HG03439 (cell line): ENCODE data around the gene JAG1.

Experiments used
- ATAC-seq: cut with Tn5 transposase; IDR thresholded peaks from one replicate; pipeline ENCODE4 v1.9.1; 2021; ENCODE audit warnings: mild to moderate bottlenecking, moderate library complexity; ENCODE audit not compliant: unreplicated experiment

The JAG1 gene

DNA sequence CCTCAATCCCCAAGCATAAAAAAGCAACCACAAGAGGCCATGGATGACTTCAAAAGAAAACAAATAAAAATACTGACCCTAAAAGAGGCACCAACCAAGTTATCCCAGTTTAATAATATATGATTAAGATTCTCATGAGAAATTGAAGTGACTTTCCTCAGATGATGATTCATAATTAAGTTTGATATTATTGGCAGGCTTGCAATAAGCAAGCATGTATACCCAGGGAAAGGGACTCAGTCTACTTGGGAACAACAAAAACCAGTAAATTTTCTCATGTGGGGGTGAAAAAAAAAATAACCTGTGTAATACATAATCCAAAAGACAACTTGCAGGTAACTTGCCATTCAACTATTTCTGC is 19.6 kb downstream of the JAG1 start:
- ATAC-seq, result no peak

- no peak for ATAC-seq
Measured at GRCh38 chr20:10653599-10654249, 20.1 kb downstream of the JAG1 start.

GRCh38 chr20:10652660-10653261 is 21.0 kb downstream of the JAG1 start:
- ATAC-seq, result no peak

DNA sequence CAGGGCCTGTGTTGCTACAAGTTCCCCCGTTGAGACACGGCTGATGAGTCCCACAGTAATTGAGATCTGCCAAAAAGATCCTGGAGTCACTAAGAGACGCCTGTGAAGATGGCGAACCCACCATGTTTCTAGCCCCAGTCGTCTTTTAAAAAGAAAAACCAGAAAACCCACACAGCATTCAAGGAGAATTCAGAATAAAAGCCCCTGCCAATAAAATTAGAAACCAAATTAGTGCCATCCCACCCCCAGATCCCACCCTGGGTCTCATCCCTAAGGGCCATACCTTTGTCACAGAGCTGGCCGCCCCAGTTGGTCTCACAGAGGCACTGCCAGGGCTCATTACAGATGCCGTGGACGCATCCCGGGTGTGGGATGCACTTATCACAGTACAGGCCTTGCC is 21.6 kb downstream of the JAG1 start:
- no peak for ATAC-seq

- no peak for ATAC-seq
Measured at GRCh38 chr20:10651227-10651990, 22.4 kb downstream of the JAG1 start.

DNA sequence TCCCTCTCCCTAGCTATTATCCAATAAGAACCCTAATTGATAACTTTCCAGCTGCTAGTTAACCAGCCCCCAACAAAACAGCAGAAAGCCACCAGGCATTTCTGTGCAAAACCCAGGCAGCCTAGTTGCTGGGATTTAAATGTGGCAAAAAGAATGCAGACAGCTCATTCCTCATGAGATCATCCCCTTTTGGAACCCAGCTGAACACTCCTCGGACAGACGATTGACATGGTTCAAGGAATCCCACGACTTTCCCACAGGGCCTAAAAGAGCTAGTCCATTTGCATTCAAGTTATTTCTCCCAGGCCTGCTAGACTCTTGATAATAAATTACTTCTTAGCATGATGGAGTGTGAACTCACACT is 24.0 kb downstream of the JAG1 start:
- no peak for ATAC-seq

GRCh38 chr20:10649080-10649796 is 24.6 kb downstream of the JAG1 start:
- ATAC-seq, result no peak

DNA sequence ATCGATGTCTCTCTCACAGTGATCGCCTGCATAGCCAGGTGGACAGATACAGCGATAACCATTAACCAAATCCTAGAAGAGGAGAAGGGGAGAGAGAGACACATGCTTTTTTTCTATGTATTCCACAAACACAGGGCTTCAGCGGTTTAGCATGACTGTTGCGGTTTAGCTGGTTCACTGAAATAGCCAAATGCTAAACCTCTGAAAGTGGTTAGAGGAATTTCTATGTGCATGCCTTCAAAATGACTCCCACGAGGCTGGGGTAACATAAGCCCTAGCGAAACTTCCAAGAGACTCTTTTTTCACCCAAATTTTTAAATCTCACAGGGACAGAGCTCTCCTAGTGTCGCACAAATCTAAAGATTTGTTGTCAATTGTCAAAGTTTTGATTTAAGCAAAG is 25.1 kb downstream of the JAG1 start:
- no peak for ATAC-seq

DNA sequence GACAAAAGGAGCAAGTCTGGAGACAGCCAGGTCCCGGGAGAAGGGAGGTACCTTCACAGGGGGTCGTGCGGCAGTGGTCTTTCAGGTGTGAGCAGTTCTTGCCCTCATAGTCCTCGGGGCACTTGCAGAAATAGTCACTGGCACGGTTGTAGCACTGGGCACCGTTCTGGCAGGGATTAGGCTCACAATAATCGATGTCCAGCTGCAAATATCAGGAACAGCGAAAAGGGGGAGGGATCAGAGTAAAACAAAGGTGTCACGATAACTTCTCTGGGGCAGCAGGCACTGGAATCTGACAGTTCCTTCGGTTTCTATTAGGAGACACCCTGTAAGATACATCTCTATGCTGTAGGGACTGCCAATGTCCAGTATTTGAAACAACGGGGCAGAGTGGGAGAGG is 25.9 kb downstream of the JAG1 start:
- ATAC-seq, result no peak

DNA sequence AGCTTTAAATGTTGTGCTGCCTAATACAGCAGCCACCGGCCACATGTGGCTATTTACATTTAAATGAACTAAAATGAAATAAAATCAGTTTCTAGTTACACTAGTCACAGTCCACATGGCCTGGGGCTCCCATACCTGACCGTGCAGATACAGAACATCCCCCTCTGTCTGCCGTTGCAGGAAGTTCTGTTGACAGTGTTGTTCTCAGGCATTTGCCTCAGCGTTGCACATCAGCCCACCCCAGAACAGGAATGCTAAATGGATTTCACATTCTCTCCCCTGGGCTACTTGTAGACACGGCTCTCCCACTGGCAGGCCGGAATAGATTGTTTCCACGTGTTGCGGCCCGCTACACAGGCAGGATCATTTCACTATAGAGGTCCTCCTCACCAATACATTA is 26.3 kb downstream of the JAG1 start:
- ATAC-seq, result no peak

- no peak for ATAC-seq
Measured at GRCh38 chr20:10646886-10647420, 26.8 kb downstream of the JAG1 start.

DNA sequence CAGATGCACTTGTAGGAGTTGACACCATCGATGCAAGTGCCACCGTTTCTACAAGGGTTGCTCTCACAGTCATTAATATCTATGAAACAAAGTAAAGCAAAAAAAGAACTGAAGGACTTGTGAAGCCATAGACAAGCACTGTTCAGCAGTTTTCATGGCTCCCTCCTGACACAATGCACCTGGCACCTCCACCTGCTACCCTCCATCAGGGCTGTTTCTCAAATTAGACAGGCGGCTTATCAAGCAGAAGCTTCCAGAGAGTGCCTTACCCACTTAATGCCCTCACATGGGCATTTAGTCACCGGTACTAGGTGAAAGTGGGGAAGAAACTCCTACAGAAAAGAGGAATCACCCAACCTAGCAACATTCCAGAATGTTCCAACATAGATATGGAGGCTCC is 27.8 kb downstream of the JAG1 start:
- ATAC-seq, result no peak

GRCh38 chr20:10645205-10645570 is 28.6 kb downstream of the JAG1 start:
- ATAC-seq, result no peak

GRCh38 chr20:10644458-10645204 is 29.2 kb downstream of the JAG1 start:
- no peak for ATAC-seq

GRCh38 chr20:10643560-10643873 is 30.3 kb downstream of the JAG1 start:
- ATAC-seq, result no peak

DNA sequence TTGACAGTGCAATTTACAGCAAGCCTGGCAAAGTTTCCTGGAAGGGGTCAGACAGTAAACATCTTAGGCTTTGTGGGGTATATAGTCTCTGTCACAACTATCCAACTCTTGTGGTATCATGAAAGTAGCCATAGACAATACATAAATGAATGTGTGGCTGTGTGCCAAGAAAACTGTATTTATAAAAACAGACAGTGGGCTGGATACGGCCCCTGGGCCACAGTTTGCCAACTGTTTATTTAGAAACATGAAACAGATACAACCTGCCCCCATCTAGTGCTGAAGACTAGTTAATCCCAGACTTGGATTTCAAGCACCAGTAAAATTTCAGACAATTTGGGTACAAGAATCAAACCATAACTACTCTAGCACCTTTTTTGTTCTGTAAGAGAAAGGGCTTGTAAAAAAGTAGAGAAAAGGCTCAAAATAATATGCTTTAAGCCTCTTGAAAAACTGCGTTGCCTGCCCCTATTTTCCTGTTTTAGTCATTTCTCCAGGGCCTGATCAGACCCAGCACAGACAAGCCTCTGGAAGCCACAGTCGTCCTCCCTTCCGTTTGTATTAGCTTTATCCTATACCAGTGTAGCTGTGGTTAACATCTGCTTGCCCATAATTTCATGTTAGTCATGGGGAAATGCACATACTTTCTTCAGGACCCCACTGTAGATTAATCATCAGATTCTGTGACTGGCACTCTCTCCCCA is 30.8 kb downstream of the JAG1 start:
- ATAC-seq, result no peak

DNA sequence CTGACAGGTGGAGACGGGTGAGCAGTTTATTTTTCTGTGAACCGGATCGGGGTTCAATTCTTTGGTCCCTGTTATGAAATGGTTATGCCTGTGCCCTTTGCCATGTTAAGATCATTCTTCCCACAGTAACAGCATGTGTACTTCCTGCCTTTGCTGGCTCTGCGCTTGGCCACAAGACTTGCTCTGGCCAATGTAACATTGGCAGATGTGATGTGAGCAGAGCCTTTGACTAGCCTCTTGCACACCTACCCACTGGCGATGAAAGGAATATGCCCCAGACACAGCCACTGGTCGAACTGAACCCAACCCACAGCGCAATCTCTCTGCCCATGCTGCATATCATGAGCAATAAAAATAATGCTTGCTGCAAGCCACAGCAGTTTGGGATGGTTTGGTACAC is 31.9 kb downstream of the JAG1 start:
- ATAC-seq, result no peak

DNA sequence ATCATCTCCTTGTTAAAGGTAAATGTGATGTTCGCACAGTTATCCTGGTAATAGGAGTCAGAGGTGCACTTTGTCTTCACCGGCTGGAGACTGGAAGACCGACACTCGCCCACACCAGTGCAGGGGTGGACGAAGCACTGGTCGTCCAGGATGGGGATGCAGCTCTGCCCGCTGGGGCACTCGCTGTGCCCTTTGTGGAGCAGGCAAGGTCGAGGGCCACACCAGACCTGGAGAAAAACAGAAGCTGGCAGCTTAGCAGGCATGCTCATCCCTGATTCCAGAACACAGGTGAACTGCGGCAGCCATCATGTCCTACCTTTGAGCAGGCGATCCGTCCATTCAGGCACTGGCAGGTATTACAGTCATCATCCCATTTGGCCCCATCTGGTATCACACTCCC is 32.3 kb downstream of the JAG1 start:
- no peak for ATAC-seq

DNA sequence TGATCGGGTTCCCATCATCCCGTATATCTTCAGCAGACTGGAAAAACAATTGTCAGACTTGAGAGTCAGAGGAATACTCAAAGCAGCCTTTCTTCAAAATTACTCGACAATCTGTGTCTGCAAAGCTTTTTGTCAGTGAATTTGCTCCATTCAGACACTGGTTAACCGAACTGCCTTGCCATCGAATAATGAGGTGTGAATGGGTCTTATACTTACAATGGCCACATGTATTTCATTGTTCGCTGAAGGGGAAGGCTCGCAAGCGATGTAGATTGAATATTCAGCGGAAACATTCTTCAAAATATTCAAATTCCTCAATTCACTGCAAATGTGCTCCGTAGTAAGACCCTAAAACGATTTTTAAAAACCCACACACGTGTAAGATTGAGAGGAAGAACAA is 32.9 kb downstream of the JAG1 start:
- ATAC-seq, result no peak

DNA sequence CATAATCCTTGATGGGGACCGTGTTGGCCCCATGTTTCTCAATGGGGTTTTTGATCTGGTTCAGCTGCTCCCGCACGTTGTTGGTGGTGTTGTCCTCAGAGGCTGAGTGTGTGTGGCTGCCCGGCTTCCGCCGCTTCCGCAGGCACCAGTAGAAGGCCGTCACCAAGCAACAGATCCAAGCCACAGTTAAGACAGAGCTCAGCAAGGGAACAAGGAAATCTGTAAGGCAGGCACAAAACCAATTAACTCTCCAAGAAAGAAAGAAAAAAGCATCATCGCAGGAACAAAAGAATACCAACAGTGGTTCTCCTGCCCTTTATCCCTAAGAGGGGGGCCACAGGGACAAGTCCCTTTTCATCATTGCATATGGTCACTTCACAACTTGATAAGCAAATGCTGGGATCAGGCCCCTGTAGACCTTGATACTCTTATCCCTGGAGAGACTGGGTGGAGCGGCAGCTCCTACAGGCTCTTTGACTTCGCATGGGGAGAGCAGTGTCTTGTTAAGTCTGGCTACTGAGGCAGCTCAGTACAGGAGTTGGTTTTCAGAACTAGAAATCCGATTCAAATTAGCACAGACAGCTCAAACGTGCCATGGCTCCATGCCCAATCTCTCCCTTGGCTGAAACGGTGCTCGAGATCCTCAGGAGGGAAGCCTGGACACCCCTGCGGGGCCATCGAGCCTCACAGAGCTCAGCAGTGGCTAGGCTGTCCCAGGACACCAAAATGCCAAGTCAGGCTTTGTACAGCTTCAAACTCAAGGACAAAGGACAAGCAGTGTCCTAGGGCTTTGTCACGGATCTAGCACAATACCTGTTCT is 33.9 kb downstream of the JAG1 start:
- ATAC-seq, result no peak
